Measurements from ENCODE around the gene HNRNPAB.
"Not testable (repeated sequence)": the region's sequence is repeated elsewhere in the genome, so short reads cannot be mapped to it uniquely, and the experiment has no call there.

HNRNPAB gene

GRCh38 chr5:178232124-178232919 lies 28.0 kb downstream of the HNRNPAB start, which contains the start of gene PHYKPL:
PHYKPL (minus strand) TSS chr5:178232802; CDS start chr5:178232550, 252 bp downstream.
- DNase-seq = peak; percentile 51

GRCh38 chr5:178232920-178233429 lies 28.6 kb downstream of the HNRNPAB start:
- DNase-seq = no peak

- DNase-seq = no peak
Observed at GRCh38 chr5:178234121-178234749, 29.9 kb downstream of the HNRNPAB start.

- peak; percentile 74 for DNase-seq
Observed at GRCh38 chr5:178234750-178235587, 30.6 kb downstream of the HNRNPAB start.

- DNase-seq = no peak
Observed at GRCh38 chr5:178235588-178235974, 31.2 kb downstream of the HNRNPAB start.

- no peak for DNase-seq
Observed at GRCh38 chr5:178236126-178236525, 31.8 kb downstream of the HNRNPAB start.

GRCh38 chr5:178236679-178237078 lies 32.3 kb downstream of the HNRNPAB start:
- no peak for DNase-seq

GRCh38 chr5:178237431-178238312 lies 33.3 kb downstream of the HNRNPAB start:
- no peak for DNase-seq

GRCh38 chr5:178238313-178238635 lies 33.9 kb downstream of the HNRNPAB start:
- DNase-seq = no peak

- DNase-seq = no peak
Observed at GRCh38 chr5:178238711-178239592, 34.6 kb downstream of the HNRNPAB start.

GRCh38 chr5:178239626-178240301 lies 35.4 kb downstream of the HNRNPAB start:
- not testable (repeated sequence) for DNase-seq

GRCh38 chr5:178240341-178240741 lies 36.0 kb downstream of the HNRNPAB start:
- no peak for DNase-seq

GRCh38 chr5:178240766-178241165 lies 36.4 kb downstream of the HNRNPAB start:
- no peak for DNase-seq

GRCh38 chr5:178241231-178241663 lies 36.9 kb downstream of the HNRNPAB start:
- DNase-seq = no peak

GRCh38 chr5:178241688-178242231 lies 37.4 kb downstream of the HNRNPAB start:
- DNase-seq = no peak

- DNase-seq = no peak
Observed at GRCh38 chr5:178242416-178242815, 38.1 kb downstream of the HNRNPAB start.

GRCh38 chr5:178244576-178244975 lies 40.2 kb downstream of the HNRNPAB start:
- DNase-seq = no peak

- no peak for DNase-seq
Observed at GRCh38 chr5:178245389-178245788, 41.1 kb downstream of the HNRNPAB start.

- DNase-seq = no peak
Observed at GRCh38 chr5:178246624-178247279, 42.4 kb downstream of the HNRNPAB start.
